Neuron (in vitro differentiated cells): ENCODE data around the gene ACYP2.
"Not testable (repeated sequence)": the region's sequence is repeated elsewhere in the genome, so short reads cannot be mapped to it uniquely, and the experiment has no call there.

Source experiments
- H2AFZ ChIP-seq: one replicate; pipeline ENCODE4 v1.6.1; 2013; ENCODE audit warnings: low read depth, mild to moderate bottlenecking, inconsistent platforms, low read length, moderate library complexity
- H3K27me3 ChIP-seq: one replicate; pipeline ENCODE4 v1.6.1; 2013; ENCODE audit warnings: low read length; ENCODE audit not compliant: insufficient read depth
- H3K36me3 ChIP-seq: one replicate; pipeline ENCODE4 v1.6.1; 2013; ENCODE audit warnings: low read length; ENCODE audit not compliant: insufficient read depth
- H3K4me1 ChIP-seq: one replicate; pipeline ENCODE4 v1.6.1; 2013; ENCODE audit warnings: low read length; ENCODE audit not compliant: insufficient read depth
- H3K4me3 ChIP-seq: 2 replicates; pipeline ENCODE4 v1.5.1; 2013; ENCODE audit warnings: mild to moderate bottlenecking, low read length, moderate library complexity
- H3K9me3 ChIP-seq: one replicate; pipeline ENCODE4 v1.6.1; 2013; ENCODE audit warnings: low read length

The ACYP2 gene

GRCh38 chr2:54256091-54256694 is 140.8 kb downstream of the ACYP2 start, which contains the start of gene TSPYL6:
TSPYL6 (minus strand) TSS chr2:54256229; CDS start chr2:54256151, 78 bp downstream.
- no peaks in the 10 kb centered on the region for H3K9me3 ChIP-seq
- H3K27me3 ChIP-seq: no peaks in the 10 kb centered on the region
- no peak within 1 kb of the TSS for H2AFZ ChIP-seq
- peaks cover 4% of the 10 kb centered on the region for H3K4me1 ChIP-seq
- no peaks in the 10 kb centered on the region for H3K36me3 ChIP-seq
- no peak within 1 kb of the TSS for H3K4me3 ChIP-seq

- H3K4me1 ChIP-seq: peaks cover 4% of the 10 kb centered on the region
- no peak overlapping the region for H2AFZ ChIP-seq
- no peak overlapping the region for H3K4me3 ChIP-seq
- no peaks in the 10 kb centered on the region for H3K36me3 ChIP-seq
- no peaks in the 10 kb centered on the region for H3K27me3 ChIP-seq
- no peaks in the 10 kb centered on the region for H3K9me3 ChIP-seq
Measured at GRCh38 chr2:54258166-54258565, 142.8 kb downstream of the ACYP2 start.

- Histone ChIP-seq H2AFZ (no peak overlapping the region), H3K4me1 (peaks cover 4% of the 10 kb centered on the region), H3K9me3 (no peaks in the 10 kb centered on the region), H3K36me3 (no peaks in the 10 kb centered on the region), H3K4me3 (no peak overlapping the region), H3K27me3 (no peaks in the 10 kb centered on the region)
Measured at GRCh38 chr2:54259413-54260240, 144.2 kb downstream of the ACYP2 start.

- Histone ChIP-seq H3K36me3 (no peaks in the 10 kb centered on the region), H3K4me3 (no peak overlapping the region), H3K4me1 (peaks cover 4% of the 10 kb centered on the region), H3K27me3 (no peaks in the 10 kb centered on the region), H3K9me3 (peaks cover under 1% of the 10 kb centered on the region), H2AFZ (no peak overlapping the region)
Measured at GRCh38 chr2:54260241-54260595, 144.8 kb downstream of the ACYP2 start.

- H3K27me3 ChIP-seq: no peaks in the 10 kb centered on the region
- no peak overlapping the region for H2AFZ ChIP-seq
- H3K9me3 ChIP-seq: peaks cover 3% of the 10 kb centered on the region
- peaks cover 4% of the 10 kb centered on the region for H3K4me1 ChIP-seq
- no peak overlapping the region for H3K4me3 ChIP-seq
- H3K36me3 ChIP-seq: no peaks in the 10 kb centered on the region
Measured at GRCh38 chr2:54261537-54261936, 146.1 kb downstream of the ACYP2 start.

GRCh38 chr2:54262015-54262765 is 146.8 kb downstream of the ACYP2 start:
- H3K4me1 ChIP-seq: peaks cover 4% of the 10 kb centered on the region
- no peak overlapping the region for H3K4me3 ChIP-seq
- no peak overlapping the region for H2AFZ ChIP-seq
- H3K36me3 ChIP-seq: no peaks in the 10 kb centered on the region
- H3K27me3 ChIP-seq: no peaks in the 10 kb centered on the region
- peaks cover 3% of the 10 kb centered on the region for H3K9me3 ChIP-seq

GRCh38 chr2:54265081-54265480 is 149.7 kb downstream of the ACYP2 start:
- not testable (repeated sequence) for H3K4me1 ChIP-seq, H3K9me3 ChIP-seq, H3K27me3 ChIP-seq, H3K4me3 ChIP-seq, H2AFZ ChIP-seq, H3K36me3 ChIP-seq

- Histone ChIP-seq H3K4me3 (no peak overlapping the region), H3K9me3 (peaks cover 3% of the 10 kb centered on the region), H2AFZ (no peak overlapping the region), H3K27me3 (no peaks in the 10 kb centered on the region), H3K4me1 (no peaks in the 10 kb centered on the region), H3K36me3 (no peaks in the 10 kb centered on the region)
Measured at GRCh38 chr2:54267577-54267976, 152.2 kb downstream of the ACYP2 start.

GRCh38 chr2:54271189-54271588 is 155.8 kb downstream of the ACYP2 start:
- no peaks in the 10 kb centered on the region for H3K27me3 ChIP-seq
- no peaks in the 10 kb centered on the region for H3K36me3 ChIP-seq
- H3K9me3 ChIP-seq: no peaks in the 10 kb centered on the region
- H3K4me3 ChIP-seq: no peak overlapping the region
- H2AFZ ChIP-seq: no peak overlapping the region
- H3K4me1 ChIP-seq: no peaks in the 10 kb centered on the region

GRCh38 chr2:54271843-54272627 is 156.6 kb downstream of the ACYP2 start:
- no peaks in the 10 kb centered on the region for H3K27me3 ChIP-seq

GRCh38 chr2:54274781-54275242 is 159.4 kb downstream of the ACYP2 start:
- Histone ChIP-seq H3K4me1 (no peaks in the 10 kb centered on the region), H3K4me3 (no peak overlapping the region), H2AFZ (no peak overlapping the region), H3K36me3 (no peaks in the 10 kb centered on the region), H3K9me3 (no peaks in the 10 kb centered on the region), H3K27me3 (no peaks in the 10 kb centered on the region)

More at GRCh38 chr2:54271843-54272627, 156.6 kb downstream of the ACYP2 start:
- no peaks in the 10 kb centered on the region for H3K9me3 ChIP-seq
- H3K36me3 ChIP-seq: no peaks in the 10 kb centered on the region
- H3K4me3 ChIP-seq: no peak overlapping the region
- no peaks in the 10 kb centered on the region for H3K4me1 ChIP-seq
- no peak overlapping the region for H2AFZ ChIP-seq

GRCh38 chr2:54275541-54275940 is 160.1 kb downstream of the ACYP2 start:
- Histone ChIP-seq H3K27me3 (no peaks in the 10 kb centered on the region), H3K36me3 (no peaks in the 10 kb centered on the region), H2AFZ (no peak overlapping the region), H3K9me3 (no peaks in the 10 kb centered on the region), H3K4me1 (no peaks in the 10 kb centered on the region), H3K4me3 (no peak overlapping the region)
